Activated naive CD4-positive, alpha-beta T cell treated with anti-CD3 and anti-CD28 coated beads, Interleukin-2, amount 10 ng/mL, durations not matched to agents 7 days and 5 days (primary cell): ENCODE data around the gene FBXO44.

Source experiments
- CTCF ChIA-PET: fragments of 350-600 bp; sonication (Branson Sonifier 250); formaldehyde crosslinking; loops from one replicate; lab custom pipeline; 2021; ENCODE audit warnings: antibody characterized with exemption; lab: Charles Lee
- DNase-seq: peaks from one replicate; pipeline ENCODE4 v3.0.0-alpha.2; 2020
- H3K27ac Mint-ChIP-seq: one replicate; pipeline ENCODE4 v1.8.0; 2021; ENCODE audit warnings: mild to moderate bottlenecking, moderate library complexity, mixed read lengths
- H3K27me3 Mint-ChIP-seq: one replicate; pipeline ENCODE4 v1.8.0; 2021; ENCODE audit warnings: mild to moderate bottlenecking, mixed read lengths
- H3K36me3 Mint-ChIP-seq: one replicate; pipeline ENCODE4 v1.8.0; 2021; ENCODE audit warnings: mixed read lengths
- H3K4me1 Mint-ChIP-seq: one replicate; pipeline ENCODE4 v1.8.0; 2021; ENCODE audit warnings: mixed read lengths
- H3K4me3 Mint-ChIP-seq: one replicate; pipeline ENCODE4 v1.8.0; 2021; ENCODE audit warnings: mild to moderate bottlenecking, moderate library complexity, mixed read lengths
- H3K9me3 Mint-ChIP-seq: one replicate; pipeline ENCODE4 v1.8.0; 2021; ENCODE audit warnings: mixed read lengths

Gene FBXO44

GRCh38 chr1:11676386-11677103 is 21.9 kb downstream of the FBXO44 start:
- H3K4me1 Mint-ChIP-seq: peaks cover 14% of the 10 kb centered on the region
- peaks cover 4% of the 10 kb centered on the region for H3K27me3 Mint-ChIP-seq
- no peak for DNase-seq
- no peak overlapping the region for H3K27ac Mint-ChIP-seq
- H3K36me3 Mint-ChIP-seq: peaks cover 23% of the 10 kb centered on the region
- H3K4me3 Mint-ChIP-seq: no peak overlapping the region
- CTCF ChIA-PET: interaction anchor here (1.4 kb wide), 1 partner anchor 43 kb away, joined by 5 read pairs; no protein-coding TSS in a partner anchor
- no peaks in the 10 kb centered on the region for H3K9me3 Mint-ChIP-seq

DNA sequence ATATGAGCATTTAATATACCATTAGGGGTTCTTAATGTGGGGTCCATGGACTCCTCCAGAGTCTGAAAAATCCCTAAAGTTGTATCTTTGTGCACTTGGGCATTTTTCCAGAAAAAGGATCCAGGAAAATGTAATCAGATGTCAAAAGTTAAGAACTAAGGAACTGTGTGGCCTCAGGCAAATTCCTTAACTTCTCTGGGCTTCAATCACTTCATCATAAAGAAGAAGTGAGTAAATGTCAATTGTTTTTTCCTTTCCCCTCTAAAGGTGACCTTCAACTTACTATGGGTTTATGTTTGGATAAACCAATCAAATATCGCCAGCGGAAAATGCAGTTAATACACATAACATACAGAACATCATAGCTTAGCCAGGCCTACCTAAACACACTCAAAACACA is 23.8 kb downstream of the FBXO44 start:
- H3K4me1 Mint-ChIP-seq: peaks cover 21% of the 10 kb centered on the region
- peaks cover 20% of the 10 kb centered on the region for H3K27me3 Mint-ChIP-seq
- H3K27ac Mint-ChIP-seq: no peak overlapping the region
- H3K9me3 Mint-ChIP-seq: no peaks in the 10 kb centered on the region
- peak overlapping the region; percentile 6 for H3K4me3 Mint-ChIP-seq
- no peak for DNase-seq
- peaks cover 20% of the 10 kb centered on the region for H3K36me3 Mint-ChIP-seq
- CTCF ChIA-PET: interaction anchor here (1.3 to 1.5 kb wide), 2 partner anchors 14 to 28 kb away, joined by 3 read pairs; partner anchors contain the start of gene FBXO6

- Mint-ChIP-seq H3K9me3 (no peaks in the 10 kb centered on the region), H3K36me3 (peaks cover 7% of the 10 kb centered on the region), H3K4me3 (peak overlapping the region; percentile 80), H3K27me3 (peaks cover 41% of the 10 kb centered on the region), H3K27ac (peak overlapping the region; percentile 78), H3K4me1 (peaks cover 21% of the 10 kb centered on the region)
- CTCF ChIA-PET: interaction anchor here (1.7 to 2.1 kb wide), 2 partner anchors 16 to 35 kb away, joined by 5 to 13 read pairs; partner anchors contain the start of gene FBXO6
- no peak for DNase-seq
These were observed 25.8 kb downstream of the FBXO44 start for GRCh38 chr1:11680270-11681070.

GRCh38 chr1:11681071-11681771 is 26.5 kb downstream of the FBXO44 start, which contains the start of gene MAD2L2:
TSS of gene MAD2L2 (minus strand) at chr1:11681148. CDS start at chr1:11680601, 547 bp downstream.
- CTCF ChIA-PET: interaction anchor here (0.7 to 2.1 kb wide), 4 partner anchors 17 to 36 kb away, joined by 3 to 13 read pairs (median 4); partner anchors contain the start of gene FBXO6
- H3K36me3 Mint-ChIP-seq: peaks cover 3% of the 10 kb centered on the region
- no peaks in the 10 kb centered on the region for H3K9me3 Mint-ChIP-seq
- H3K4me1 Mint-ChIP-seq: peaks cover 21% of the 10 kb centered on the region
- H3K27ac Mint-ChIP-seq: peak within 1 kb of the TSS; percentile 93
- H3K27me3 Mint-ChIP-seq: peaks cover 46% of the 10 kb centered on the region
- H3K4me3 Mint-ChIP-seq: peak within 1 kb of the TSS; percentile 87
- peak; percentile 93 for DNase-seq

DNA sequence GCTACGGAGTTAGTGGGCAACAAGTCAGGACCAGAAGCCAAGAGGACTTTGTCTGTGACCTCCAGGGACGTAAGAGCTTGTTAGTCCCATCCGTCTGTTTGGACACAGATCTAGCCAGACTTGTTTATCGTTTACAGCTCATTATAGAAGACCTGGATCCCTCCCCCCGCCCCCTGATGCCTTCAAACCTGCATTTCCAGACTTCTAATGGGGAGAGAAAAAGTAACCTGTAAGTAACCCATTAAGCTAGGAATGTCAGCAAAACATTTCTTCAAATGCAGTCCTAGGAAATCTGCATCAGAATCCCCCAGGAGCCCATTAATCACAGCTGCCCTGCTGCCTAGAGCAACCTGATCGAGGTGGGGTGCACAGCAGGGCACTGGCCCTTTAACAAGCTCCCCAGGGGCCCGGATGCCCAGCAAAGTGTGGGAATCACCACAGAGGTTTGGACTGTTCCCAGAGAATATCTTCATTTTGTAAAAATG is 27.7 kb downstream of the FBXO44 start:
- Mint-ChIP-seq H3K4me1 (peaks cover 21% of the 10 kb centered on the region), H3K4me3 (peak overlapping the region; percentile 87), H3K36me3 (peaks cover 3% of the 10 kb centered on the region), H3K27ac (no peak overlapping the region), H3K27me3 (peaks cover 55% of the 10 kb centered on the region), H3K9me3 (no peaks in the 10 kb centered on the region)
- no peak for DNase-seq
- CTCF ChIA-PET: interaction anchor here (0.8 to 2.1 kb wide), 6 partner anchors 8 to 38 kb away, joined by 3 to 13 read pairs (median 4); partner anchors contain the start of gene FBXO6

GRCh38 chr1:11682799-11683198 is 28.1 kb downstream of the FBXO44 start:
- CTCF ChIA-PET: interaction anchor here (0.8 to 1.5 kb wide), 3 partner anchors 8 to 18 kb away, joined by 3 to 4 read pairs (median 4); no protein-coding TSS in a partner anchor
- no peak overlapping the region for H3K4me3 Mint-ChIP-seq
- no peaks in the 10 kb centered on the region for H3K9me3 Mint-ChIP-seq
- no peak for DNase-seq
- peaks cover 21% of the 10 kb centered on the region for H3K4me1 Mint-ChIP-seq
- peaks cover 59% of the 10 kb centered on the region for H3K27me3 Mint-ChIP-seq
- no peak overlapping the region for H3K27ac Mint-ChIP-seq
- H3K36me3 Mint-ChIP-seq: peaks cover 3% of the 10 kb centered on the region

GRCh38 chr1:11684070-11684469 is 29.4 kb downstream of the FBXO44 start:
- Mint-ChIP-seq H3K36me3 (no peaks in the 10 kb centered on the region), H3K27me3 (peaks cover 72% of the 10 kb centered on the region), H3K4me1 (peaks cover 17% of the 10 kb centered on the region), H3K4me3 (no peak overlapping the region), H3K9me3 (no peaks in the 10 kb centered on the region), H3K27ac (no peak overlapping the region)
- DNase-seq: no peak
- CTCF ChIA-PET: no interaction called here

- peaks cover 84% of the 10 kb centered on the region for H3K27me3 Mint-ChIP-seq
- no peaks in the 10 kb centered on the region for H3K9me3 Mint-ChIP-seq
- DNase-seq: no peak
- H3K27ac Mint-ChIP-seq: no peak overlapping the region
- CTCF ChIA-PET: interaction anchor here (0.6 to 2.2 kb wide), 3 partner anchors 10 to 383 kb away, joined by 3 to 6 read pairs (median 3); no protein-coding TSS in a partner anchor
- H3K4me1 Mint-ChIP-seq: peaks cover 10% of the 10 kb centered on the region
- H3K4me3 Mint-ChIP-seq: no peak overlapping the region
- H3K36me3 Mint-ChIP-seq: no peaks in the 10 kb centered on the region
These were observed 30.6 kb downstream of the FBXO44 start for GRCh38 chr1:11685210-11685752.

- H3K27ac Mint-ChIP-seq: no peak overlapping the region
- CTCF ChIA-PET: no interaction called here
- H3K9me3 Mint-ChIP-seq: no peaks in the 10 kb centered on the region
- peaks cover 22% of the 10 kb centered on the region for H3K4me1 Mint-ChIP-seq
- no peak overlapping the region for H3K4me3 Mint-ChIP-seq
- no peak for DNase-seq
- peaks cover 93% of the 10 kb centered on the region for H3K27me3 Mint-ChIP-seq
- H3K36me3 Mint-ChIP-seq: no peaks in the 10 kb centered on the region
These were observed 33.8 kb downstream of the FBXO44 start for GRCh38 chr1:11688506-11688905.

DNA sequence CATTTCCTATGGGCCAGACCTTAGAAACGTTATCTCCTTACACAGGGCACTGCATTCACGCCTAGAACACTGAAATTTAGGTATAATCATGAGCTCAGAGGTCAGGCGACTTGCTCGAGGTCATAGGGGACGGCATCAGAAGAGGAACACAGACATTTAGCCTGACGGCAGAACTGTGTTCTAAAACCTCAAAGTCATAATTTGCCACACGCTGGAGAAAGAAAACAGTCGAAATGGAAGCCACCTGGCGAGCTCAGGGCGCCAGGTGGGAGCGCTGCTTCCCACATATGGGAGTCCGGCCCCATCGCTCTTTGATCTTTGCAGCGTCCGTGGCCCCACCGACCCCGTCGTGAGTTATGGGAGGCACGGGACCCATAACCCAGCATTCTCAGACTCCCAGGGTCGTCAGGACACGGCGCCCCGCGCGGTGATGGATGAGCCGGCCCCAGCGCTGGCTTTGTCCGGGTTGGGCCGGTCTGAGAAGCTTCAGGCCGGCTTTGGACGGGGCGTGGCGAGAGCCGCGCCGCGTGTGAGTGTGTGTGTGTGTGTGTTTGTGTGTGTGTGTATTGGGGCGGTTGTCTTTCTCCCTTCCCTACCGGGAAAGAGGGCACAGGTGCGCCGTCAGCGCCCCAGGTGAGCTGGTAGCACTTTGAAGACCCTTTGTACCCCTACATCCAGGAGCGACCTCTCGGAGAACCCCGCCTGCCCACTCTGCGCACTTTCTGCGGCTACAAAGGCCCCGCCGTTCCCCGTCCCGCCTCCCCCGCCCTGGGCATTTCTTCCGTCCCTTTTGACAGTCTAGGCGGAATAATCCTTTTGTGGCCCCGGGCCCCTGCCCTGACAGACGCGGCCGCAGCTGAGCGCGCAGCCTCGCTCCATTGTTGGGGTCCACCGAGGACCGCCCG is 36.0 kb downstream of the FBXO44 start:
- Mint-ChIP-seq H3K27ac (no peak overlapping the region), H3K36me3 (no peaks in the 10 kb centered on the region), H3K27me3 (peaks cover 89% of the 10 kb centered on the region), H3K4me1 (peaks cover 27% of the 10 kb centered on the region), H3K4me3 (peak overlapping the region; percentile 35), H3K9me3 (no peaks in the 10 kb centered on the region)
- CTCF ChIA-PET: interaction anchor here (1.0 to 1.4 kb wide), 3 partner anchors 8 to 30 kb away, joined by 3 to 4 read pairs (median 4); no protein-coding TSS in a partner anchor
- no peak for DNase-seq

DNA sequence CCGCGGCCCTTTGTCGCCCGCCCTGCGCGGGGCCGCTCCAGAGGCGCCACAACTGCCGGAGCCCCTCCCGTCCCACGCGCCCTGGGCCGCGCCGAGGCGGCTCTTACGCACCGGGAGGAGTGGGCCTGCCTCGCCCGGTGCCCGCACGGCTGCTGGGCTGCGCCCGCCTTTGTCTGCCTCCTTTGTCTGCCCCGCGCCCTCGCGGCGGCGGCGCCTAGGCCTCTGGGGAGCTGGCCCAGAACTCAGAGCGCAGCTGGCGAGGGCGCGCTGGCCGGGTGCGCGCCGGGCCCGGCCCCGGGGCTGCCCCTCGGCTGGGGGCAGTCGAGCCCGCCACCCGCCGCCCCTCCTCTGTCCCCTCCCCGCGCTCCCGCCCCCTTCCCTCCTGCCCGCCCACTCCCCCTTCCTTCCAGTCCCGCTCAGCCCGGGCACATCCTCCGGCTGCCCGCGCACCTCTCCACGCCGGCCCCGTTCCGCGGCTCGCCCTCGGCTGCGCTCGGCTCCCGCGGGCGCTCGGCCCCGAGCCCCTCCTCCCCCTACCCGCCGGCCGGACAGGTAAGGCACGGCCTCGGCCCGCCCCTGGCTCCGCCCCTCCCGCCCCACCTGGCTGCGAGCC is 36.7 kb downstream of the FBXO44 start, which contains the start of gene DRAXIN:
Gene DRAXIN (plus strand): TSS at position 409 of the 613 bp plus-strand sequence. CDS start 14,549 bp downstream, outside the sequence.
- peak; percentile 38 for DNase-seq
- peak within 1 kb of the TSS; percentile 74 for H3K27ac Mint-ChIP-seq
- CTCF ChIA-PET: interaction anchor here (1.2 kb wide), 1 partner anchor 9 kb away, joined by 4 read pairs; no protein-coding TSS in a partner anchor
- peak within 1 kb of the TSS; percentile 52 for H3K4me3 Mint-ChIP-seq
- peaks cover 27% of the 10 kb centered on the region for H3K4me1 Mint-ChIP-seq
- H3K27me3 Mint-ChIP-seq: peaks cover 90% of the 10 kb centered on the region
- no peaks in the 10 kb centered on the region for H3K36me3 Mint-ChIP-seq
- no peaks in the 10 kb centered on the region for H3K9me3 Mint-ChIP-seq
